ENCODE measurements around the gene NUB1.

The NUB1 gene

GRCh38 chr7:151363182-151363581 lies 21.6 kb downstream of the NUB1 start:
- no peak for DNase-seq (ENCODE audit: low read depth in 1 of 2, low spot score in 1 of 2)
- in situ Hi-C loops (cut with HindIII; ENCODE audit: low pct_unique_long_range_greater_than_20kb, low sequenced_read_pairs) = no loop called here

GRCh38 chr7:151366166-151366879 lies 24.7 kb downstream of the NUB1 start:
- in situ Hi-C loops (cut with HindIII; ENCODE audit: low pct_unique_long_range_greater_than_20kb, low sequenced_read_pairs) = no loop called here
- no peak for DNase-seq (ENCODE audit: low read depth in 1 of 2, low spot score in 1 of 2)
- no peak for TF ChIP-seq JUND (IDR thresholded peaks at IDR 0.05; ENCODE audit: low read depth)

More at GRCh38 chr7:151363182-151363581, 21.6 kb downstream of the NUB1 start:
- no peak for TF ChIP-seq JUND (IDR thresholded peaks at IDR 0.05; ENCODE audit: low read depth)

- no peak for DNase-seq (ENCODE audit: low read depth in 1 of 2, low spot score in 1 of 2)
- in situ Hi-C loops (cut with HindIII; ENCODE audit: low pct_unique_long_range_greater_than_20kb, low sequenced_read_pairs) = no loop called here
- no peak for TF ChIP-seq JUND (IDR thresholded peaks at IDR 0.05; ENCODE audit: low read depth)
These were observed 25.2 kb downstream of the NUB1 start for GRCh38 chr7:151366880-151367222.

- DNase-seq (ENCODE audit: low read depth in 1 of 2, low spot score in 1 of 2) = no peak
- TF ChIP-seq JUND (IDR thresholded peaks at IDR 0.05; ENCODE audit: low read depth) = no peak
- in situ Hi-C loops (cut with HindIII; ENCODE audit: low pct_unique_long_range_greater_than_20kb, low sequenced_read_pairs) = no loop called here
These were observed 25.7 kb downstream of the NUB1 start for GRCh38 chr7:151367284-151367683.

- in situ Hi-C loops (cut with HindIII; ENCODE audit: low pct_unique_long_range_greater_than_20kb, low sequenced_read_pairs) = no loop called here
- peak; percentile 55 to 71 for DNase-seq (ENCODE audit: low read depth in 1 of 2, low spot score in 1 of 2)
- no peak for TF ChIP-seq JUND (IDR thresholded peaks at IDR 0.05; ENCODE audit: low read depth)
These were observed 26.5 kb downstream of the NUB1 start for GRCh38 chr7:151368136-151368571.

GRCh38 chr7:151371266-151371665 lies 29.7 kb downstream of the NUB1 start:
- in situ Hi-C loops (cut with HindIII; ENCODE audit: low pct_unique_long_range_greater_than_20kb, low sequenced_read_pairs) = no loop called here
- DNase-seq (ENCODE audit: low read depth in 1 of 2, low spot score in 1 of 2) = no peak
- TF ChIP-seq JUND (IDR thresholded peaks at IDR 0.05; ENCODE audit: low read depth) = no peak

GRCh38 chr7:151372612-151373265 lies 31.1 kb downstream of the NUB1 start:
- in situ Hi-C loops (cut with HindIII; ENCODE audit: low pct_unique_long_range_greater_than_20kb, low sequenced_read_pairs) = no loop called here
- TF ChIP-seq JUND (IDR thresholded peaks at IDR 0.05; ENCODE audit: low read depth) = no peak
- no peak for DNase-seq (ENCODE audit: low read depth in 1 of 2, low spot score in 1 of 2)

GRCh38 chr7:151373599-151373998 lies 32.0 kb downstream of the NUB1 start:
- in situ Hi-C loops (cut with HindIII; ENCODE audit: low pct_unique_long_range_greater_than_20kb, low sequenced_read_pairs) = no loop called here
- no peak for DNase-seq (ENCODE audit: low read depth in 1 of 2, low spot score in 1 of 2)
- no peak for TF ChIP-seq JUND (IDR thresholded peaks at IDR 0.05; ENCODE audit: low read depth)

- in situ Hi-C loops (cut with HindIII; ENCODE audit: low pct_unique_long_range_greater_than_20kb, low sequenced_read_pairs) = no loop called here
- TF ChIP-seq JUND (IDR thresholded peaks at IDR 0.05; ENCODE audit: low read depth) = no peak
- no peak for DNase-seq (ENCODE audit: low read depth in 1 of 2, low spot score in 1 of 2)
These were observed 32.5 kb downstream of the NUB1 start for GRCh38 chr7:151374139-151374538.

GRCh38 chr7:151374726-151375125 lies 33.1 kb downstream of the NUB1 start:
- no peak for DNase-seq (ENCODE audit: low read depth in 1 of 2, low spot score in 1 of 2)
- TF ChIP-seq JUND (IDR thresholded peaks at IDR 0.05; ENCODE audit: low read depth) = no peak
- in situ Hi-C loops (cut with HindIII; ENCODE audit: low pct_unique_long_range_greater_than_20kb, low sequenced_read_pairs) = no loop called here

GRCh38 chr7:151375530-151376217 lies 34.1 kb downstream of the NUB1 start:
- in situ Hi-C loops (cut with HindIII; ENCODE audit: low pct_unique_long_range_greater_than_20kb, low sequenced_read_pairs) = no loop called here

GRCh38 chr7:151376218-151376902 lies 34.7 kb downstream of the NUB1 start:
- in situ Hi-C loops (cut with HindIII; ENCODE audit: low pct_unique_long_range_greater_than_20kb, low sequenced_read_pairs) = no loop called here
- no peak for TF ChIP-seq JUND (IDR thresholded peaks at IDR 0.05; ENCODE audit: low read depth)
- DNase-seq (ENCODE audit: low read depth in 1 of 2, low spot score in 1 of 2) = no peak

More at GRCh38 chr7:151375530-151376217, 34.1 kb downstream of the NUB1 start:
- DNase-seq (ENCODE audit: low read depth in 1 of 2, low spot score in 1 of 2) = no peak
- TF ChIP-seq JUND (IDR thresholded peaks at IDR 0.05; ENCODE audit: low read depth) = no peak
